ENCODE data around the gene ZNF469. TPM values are rescaled to one million over a fixed set of nuclear protein-coding genes. Genes with fewer than 3 reads are reported as not detected.

Gene ZNF469
- total RNA-seq, 1 donor from 2014 or later = 28.7 TPM

DNA sequence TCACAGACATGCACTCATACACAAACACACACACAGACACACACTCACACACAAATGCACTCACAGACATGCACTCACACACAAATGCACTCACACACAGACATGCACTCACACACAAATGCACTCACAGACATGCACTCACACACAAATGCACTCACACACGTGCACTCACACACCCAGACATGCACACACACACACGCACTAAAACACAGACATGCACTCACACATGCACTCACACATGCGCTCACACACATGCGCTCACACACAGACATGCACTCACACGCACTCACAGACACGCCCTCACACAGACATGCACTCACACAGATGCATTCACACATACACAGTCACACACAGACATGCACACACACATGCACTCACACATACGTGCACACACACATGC, 2.7 kb upstream of the ZNF469 start:
- H3K4me1 Mint-ChIP-seq = peaks cover 8% of the 10 kb centered on the region
- TF ChIP-seq, protein P1, sequence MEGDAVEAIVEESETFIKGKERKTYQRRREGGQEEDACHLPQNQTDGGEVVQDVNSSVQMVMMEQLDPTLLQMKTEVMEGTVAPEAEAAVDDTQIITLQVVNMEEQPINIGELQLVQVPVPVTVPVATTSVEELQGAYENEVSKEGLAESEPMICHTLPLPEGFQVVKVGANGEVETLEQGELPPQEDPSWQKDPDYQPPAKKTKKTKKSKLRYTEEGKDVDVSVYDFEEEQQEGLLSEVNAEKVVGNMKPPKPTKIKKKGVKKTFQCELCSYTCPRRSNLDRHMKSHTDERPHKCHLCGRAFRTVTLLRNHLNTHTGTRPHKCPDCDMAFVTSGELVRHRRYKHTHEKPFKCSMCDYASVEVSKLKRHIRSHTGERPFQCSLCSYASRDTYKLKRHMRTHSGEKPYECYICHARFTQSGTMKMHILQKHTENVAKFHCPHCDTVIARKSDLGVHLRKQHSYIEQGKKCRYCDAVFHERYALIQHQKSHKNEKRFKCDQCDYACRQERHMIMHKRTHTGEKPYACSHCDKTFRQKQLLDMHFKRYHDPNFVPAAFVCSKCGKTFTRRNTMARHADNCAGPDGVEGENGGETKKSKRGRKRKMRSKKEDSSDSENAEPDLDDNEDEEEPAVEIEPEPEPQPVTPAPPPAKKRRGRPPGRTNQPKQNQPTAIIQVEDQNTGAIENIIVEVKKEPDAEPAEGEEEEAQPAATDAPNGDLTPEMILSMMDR (IDR thresholded peaks at IDR 0.05; ENCODE audit: unreplicated experiment) = no peak
- DNase-seq (ENCODE audit: low spot score in 2 of 2, unreplicated experiment in 2 of 2) = no peak
- no peaks in the 10 kb centered on the region for H3K36me3 Mint-ChIP-seq
- H3K27ac Mint-ChIP-seq = no peak overlapping the region
- peaks cover 13% of the 10 kb centered on the region for H3K27me3 Mint-ChIP-seq (ENCODE audit: low read depth)
- H3K4me3 Mint-ChIP-seq = no peak overlapping the region
- H3K9me3 Mint-ChIP-seq = no peaks in the 10 kb centered on the region

DNA sequence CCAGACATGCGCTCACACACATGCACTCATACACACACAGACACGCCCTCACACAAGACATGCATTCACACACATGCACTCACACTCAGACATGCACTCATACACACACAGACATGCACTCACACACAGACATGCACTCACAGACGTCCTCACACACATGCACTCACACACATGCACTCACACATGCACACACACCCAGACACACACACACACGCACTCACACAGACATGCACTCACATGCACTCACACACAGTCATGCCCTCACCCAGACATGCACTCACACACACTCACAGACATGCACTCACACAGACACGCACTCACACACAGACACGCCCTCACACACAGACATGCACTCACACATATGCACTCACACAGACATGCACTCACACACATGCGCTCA, 2.1 kb upstream of the ZNF469 start:
- no peaks in the 10 kb centered on the region for H3K9me3 Mint-ChIP-seq
- H3K4me1 Mint-ChIP-seq = peaks cover 8% of the 10 kb centered on the region
- TF ChIP-seq, protein P1 (IDR thresholded peaks at IDR 0.05; ENCODE audit: unreplicated experiment) = no peak
- H3K27me3 Mint-ChIP-seq (ENCODE audit: low read depth) = peaks cover 19% of the 10 kb centered on the region
- no peak overlapping the region for H3K27ac Mint-ChIP-seq
- H3K36me3 Mint-ChIP-seq = no peaks in the 10 kb centered on the region
- DNase-seq (ENCODE audit: low spot score in 2 of 2, unreplicated experiment in 2 of 2) = no peak
- no peak overlapping the region for H3K4me3 Mint-ChIP-seq

DNA sequence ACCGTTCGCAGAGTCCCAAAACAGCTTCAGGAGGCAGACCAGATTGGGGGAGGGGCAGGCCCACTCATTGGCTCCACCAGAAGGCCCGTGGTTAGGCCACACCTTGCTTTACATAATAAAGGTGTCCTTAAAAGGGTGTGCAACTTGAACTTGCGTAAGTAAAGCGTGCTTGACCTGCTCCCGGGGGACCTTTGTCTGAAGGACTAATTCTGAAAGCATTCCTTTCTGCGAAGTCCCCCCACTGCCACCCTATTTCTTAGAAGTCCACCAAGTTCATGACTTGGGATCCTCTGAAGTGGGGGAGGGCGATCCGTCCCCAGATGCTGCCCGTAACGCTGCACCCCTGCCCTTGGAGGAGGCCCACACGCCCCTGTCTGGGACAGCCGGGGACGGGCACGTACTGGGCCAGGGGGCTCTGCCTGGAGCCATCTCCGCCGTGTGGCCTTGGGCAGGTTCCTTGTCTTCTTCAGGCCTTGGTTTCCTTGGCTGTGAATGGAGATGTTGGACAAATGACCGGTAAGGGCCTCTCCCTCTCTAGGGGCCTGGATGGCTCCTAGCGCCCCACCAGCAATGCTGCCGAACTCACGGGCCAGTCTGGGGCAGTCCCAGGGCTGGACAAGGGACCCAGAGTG, 823 bp upstream of the ZNF469 start:
- Mint-ChIP-seq H3K4me1 (peaks cover 8% of the 10 kb centered on the region), H3K27ac (no peak overlapping the region), H3K4me3 (peak overlapping the region; percentile 85), H3K9me3 (no peaks in the 10 kb centered on the region), H3K36me3 (no peaks in the 10 kb centered on the region), H3K27me3 (ENCODE audit: low read depth) (peaks cover 29% of the 10 kb centered on the region)
- no peak for DNase-seq (ENCODE audit: low spot score in 2 of 2, unreplicated experiment in 2 of 2)
- TF ChIP-seq, protein P1 (IDR thresholded peaks at IDR 0.05; ENCODE audit: unreplicated experiment) = no peak

DNA sequence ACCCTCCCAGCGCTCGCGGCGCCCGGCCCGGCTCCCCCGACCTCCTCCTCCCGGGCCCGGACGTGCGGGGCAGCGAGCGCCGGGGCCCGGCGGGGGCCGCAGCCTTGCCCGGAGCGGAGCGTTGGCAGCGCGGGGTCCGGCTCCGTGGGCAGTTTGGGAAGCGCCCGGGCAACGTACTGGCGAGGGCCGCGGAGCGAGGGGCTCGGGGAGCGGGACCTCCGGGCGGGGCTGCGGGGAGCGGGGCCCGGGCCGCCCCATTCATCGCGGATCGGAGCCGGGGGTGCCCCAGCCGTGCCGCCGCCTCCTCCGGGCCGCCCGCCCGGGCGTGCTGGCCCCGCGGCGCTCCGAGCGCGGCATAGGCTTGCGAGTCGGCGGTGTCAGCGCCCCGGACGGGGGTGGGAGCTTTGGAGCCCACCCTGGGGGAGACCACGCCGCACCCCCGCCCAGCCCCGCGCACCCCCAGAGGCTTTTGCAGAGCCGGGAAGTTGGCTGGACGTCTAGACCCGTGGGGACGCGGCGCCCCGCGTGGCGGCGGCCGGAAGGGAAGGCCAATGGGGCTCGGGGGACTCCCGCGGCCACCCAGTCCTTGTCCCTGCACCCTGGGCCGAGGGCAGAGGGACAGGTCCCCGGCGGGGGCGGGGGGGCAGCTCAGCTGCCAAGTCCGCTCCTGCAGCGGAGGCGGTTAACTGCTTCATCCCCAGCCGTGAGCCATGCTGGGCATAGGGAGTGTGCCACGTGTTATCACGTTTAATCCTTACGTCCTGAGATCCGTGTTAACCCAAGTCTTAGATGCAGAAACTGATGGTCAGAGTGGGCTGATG, 852 bp downstream of the ZNF469 start:
- no peak overlapping the region for H3K27ac Mint-ChIP-seq
- H3K36me3 Mint-ChIP-seq = no peaks in the 10 kb centered on the region
- H3K4me1 Mint-ChIP-seq = peaks cover 8% of the 10 kb centered on the region
- no peaks in the 10 kb centered on the region for H3K9me3 Mint-ChIP-seq
- peaks cover 34% of the 10 kb centered on the region for H3K27me3 Mint-ChIP-seq (ENCODE audit: low read depth)
- TF ChIP-seq, protein P1 (IDR thresholded peaks at IDR 0.05; ENCODE audit: unreplicated experiment) = peak; percentile 62
- DNase-seq (ENCODE audit: low spot score in 2 of 2, unreplicated experiment in 2 of 2) = peak in 1 of 2 experiments; percentile 71
- H3K4me3 Mint-ChIP-seq = peak overlapping the region; percentile 57

DNA sequence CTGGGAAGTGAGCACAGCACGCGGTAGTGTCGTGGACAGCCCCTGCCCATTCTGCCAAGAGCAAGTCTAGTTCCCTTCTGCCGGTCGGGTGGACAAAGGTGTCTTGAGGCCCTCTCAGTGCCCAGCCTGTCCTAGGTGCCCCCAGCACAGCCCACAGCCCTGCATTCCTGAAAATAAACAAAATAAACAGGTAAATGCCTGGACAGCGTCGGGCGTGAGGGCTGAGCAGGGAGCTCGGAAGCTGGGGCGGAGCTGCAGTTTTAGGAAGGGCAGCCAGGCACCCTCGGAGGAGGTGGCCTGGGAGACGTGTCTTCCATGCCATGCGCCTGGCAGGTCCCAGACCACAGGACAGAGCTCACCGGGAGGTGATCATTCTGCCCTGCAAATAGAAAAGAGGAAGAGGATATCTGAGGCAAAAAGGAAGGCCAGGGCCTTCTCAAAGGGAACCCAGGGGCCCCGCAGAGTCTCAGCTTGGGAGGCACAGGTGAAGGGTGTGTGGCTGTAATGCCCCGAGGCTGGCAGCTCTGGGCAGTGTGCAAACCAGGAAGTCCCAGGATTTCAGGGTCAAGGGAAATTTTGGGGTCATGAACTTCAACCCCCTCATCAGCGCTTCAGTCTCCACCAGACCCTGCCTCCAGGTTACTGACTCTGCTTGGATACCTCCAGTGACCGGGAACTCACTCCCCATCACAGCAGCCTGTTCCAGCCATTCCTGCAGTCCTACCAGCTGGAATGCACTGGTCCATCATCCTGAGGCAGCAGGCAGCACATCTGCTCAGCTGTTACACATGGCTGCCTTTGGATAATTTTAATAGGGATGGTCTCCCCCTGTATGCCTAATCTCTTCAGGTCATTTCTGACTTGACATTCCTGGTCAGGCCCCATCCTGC, 1.7 kb downstream of the ZNF469 start:
- Mint-ChIP-seq H3K27ac (no peak overlapping the region), H3K27me3 (ENCODE audit: low read depth) (peaks cover 41% of the 10 kb centered on the region), H3K4me3 (peak overlapping the region; percentile 57), H3K36me3 (no peaks in the 10 kb centered on the region), H3K4me1 (peaks cover 8% of the 10 kb centered on the region), H3K9me3 (no peaks in the 10 kb centered on the region)
- DNase-seq (ENCODE audit: low spot score in 2 of 2, unreplicated experiment in 2 of 2) = no peak
- TF ChIP-seq, protein P1 (IDR thresholded peaks at IDR 0.05; ENCODE audit: unreplicated experiment) = no peak

Measured in mesothelial cell of epicardium (in vitro differentiated cells).